ENCODE measurements around the gene CLNK. TPM values are rescaled to one million over a fixed set of nuclear protein-coding genes. Genes with fewer than 3 reads are reported as not detected.

Gene CLNK, protein sequence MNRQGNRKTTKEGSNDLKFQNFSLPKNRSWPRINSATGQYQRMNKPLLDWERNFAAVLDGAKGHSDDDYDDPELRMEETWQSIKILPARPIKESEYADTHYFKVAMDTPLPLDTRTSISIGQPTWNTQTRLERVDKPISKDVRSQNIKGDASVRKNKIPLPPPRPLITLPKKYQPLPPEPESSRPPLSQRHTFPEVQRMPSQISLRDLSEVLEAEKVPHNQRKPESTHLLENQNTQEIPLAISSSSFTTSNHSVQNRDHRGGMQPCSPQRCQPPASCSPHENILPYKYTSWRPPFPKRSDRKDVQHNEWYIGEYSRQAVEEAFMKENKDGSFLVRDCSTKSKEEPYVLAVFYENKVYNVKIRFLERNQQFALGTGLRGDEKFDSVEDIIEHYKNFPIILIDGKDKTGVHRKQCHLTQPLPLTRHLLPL
- under 1 TPM in 2 of 3 donors, not detected in 1; 0.11 TPM for total RNA-seq

DNA sequence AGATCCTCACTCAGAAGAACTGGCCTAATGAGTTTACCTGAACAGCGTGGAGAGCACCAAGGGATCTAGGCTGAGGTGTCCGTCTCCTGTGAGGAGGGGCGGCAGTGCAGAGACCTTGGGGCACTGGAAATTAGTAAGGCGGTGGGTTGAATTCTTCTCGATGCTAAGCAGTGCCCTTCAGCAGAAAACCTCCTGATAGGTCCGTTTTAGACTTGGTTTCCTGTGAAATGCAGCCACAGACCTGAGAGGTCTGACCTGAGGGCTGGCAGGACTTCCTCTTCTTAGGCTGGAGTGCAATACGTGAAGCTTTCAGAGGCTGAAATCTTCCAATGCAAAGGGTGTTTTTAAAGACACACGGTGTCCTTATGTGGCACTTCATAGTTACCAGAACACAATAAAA is at the start of gene CLNK:
Gene CLNK (minus strand): TSS at position 138 of the 400 bp plus-strand sequence. CDS start 16,899 bp downstream, outside the sequence.
- no peaks in the 10 kb centered on the region for H3K36me3 Mint-ChIP-seq (ENCODE audit: insufficient read depth)
- no peak within 1 kb of the TSS for H3K4me3 Mint-ChIP-seq
- DNase-seq (no peak), ATAC-seq (no peak)
- no peaks in the 10 kb centered on the region for H3K27me3 Mint-ChIP-seq (ENCODE audit: low read depth)
- no peaks in the 10 kb centered on the region for H3K9me3 Mint-ChIP-seq
- no peaks in the 10 kb centered on the region for H3K4me1 Mint-ChIP-seq (ENCODE audit: low read depth)

DNA sequence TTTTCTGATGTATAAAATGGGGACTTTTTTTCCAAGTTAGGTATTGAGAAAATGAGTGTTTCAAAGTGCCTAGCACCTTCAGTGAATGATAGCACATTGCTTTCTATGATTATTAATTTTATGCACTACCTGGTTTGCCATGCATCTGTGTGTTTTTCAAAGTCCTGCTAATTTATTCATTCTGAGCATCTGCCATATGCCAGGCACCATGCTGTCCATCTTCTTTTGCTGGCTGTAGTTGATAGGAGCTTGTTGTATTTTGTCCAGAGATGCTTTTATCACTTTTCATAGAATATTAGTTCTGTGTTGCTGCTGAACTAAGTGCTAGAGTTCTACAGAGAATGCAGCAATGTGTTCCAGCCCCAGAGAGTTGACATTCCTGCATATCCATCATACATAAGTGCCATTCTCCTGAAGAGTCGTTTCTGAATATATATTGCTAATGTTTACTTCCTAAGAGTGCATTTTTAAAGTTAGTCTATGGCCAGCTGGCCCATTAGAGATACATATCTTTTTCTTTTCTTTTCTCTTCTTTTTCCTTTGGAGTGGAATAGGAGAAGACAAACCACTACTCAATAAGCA is 49.0 kb upstream of the CLNK start:
- no peaks in the 10 kb centered on the region for H3K36me3 Mint-ChIP-seq (ENCODE audit: insufficient read depth)
- no peaks in the 10 kb centered on the region for H3K27me3 Mint-ChIP-seq (ENCODE audit: low read depth)
- peaks cover 9% of the 10 kb centered on the region for H3K4me1 Mint-ChIP-seq (ENCODE audit: low read depth)
- no peaks in the 10 kb centered on the region for H3K9me3 Mint-ChIP-seq
- no peak for ATAC-seq
- DNase-seq = no peak
- H3K4me3 Mint-ChIP-seq = no peak overlapping the region

GRCh38 chr4:10732914-10733415 is 48.4 kb upstream of the CLNK start:
- Mint-ChIP-seq H3K4me3 (no peak overlapping the region), H3K27me3 (ENCODE audit: low read depth) (no peaks in the 10 kb centered on the region), H3K36me3 (ENCODE audit: insufficient read depth) (no peaks in the 10 kb centered on the region), H3K4me1 (ENCODE audit: low read depth) (peaks cover 9% of the 10 kb centered on the region), H3K9me3 (no peaks in the 10 kb centered on the region)
- peak in 1 of 2 donors; percentile 13 for ATAC-seq
- no peak for DNase-seq

- peaks cover 9% of the 10 kb centered on the region for H3K4me1 Mint-ChIP-seq (ENCODE audit: low read depth)
- H3K36me3 Mint-ChIP-seq (ENCODE audit: insufficient read depth) = no peaks in the 10 kb centered on the region
- H3K4me3 Mint-ChIP-seq = no peak overlapping the region
- H3K9me3 Mint-ChIP-seq = no peaks in the 10 kb centered on the region
- DNase-seq = no peak
- peak; percentile 46 to 48 for ATAC-seq
- H3K27me3 Mint-ChIP-seq (ENCODE audit: low read depth) = no peaks in the 10 kb centered on the region
These were observed 47.8 kb upstream of the CLNK start for GRCh38 chr4:10732235-10732913.

DNA sequence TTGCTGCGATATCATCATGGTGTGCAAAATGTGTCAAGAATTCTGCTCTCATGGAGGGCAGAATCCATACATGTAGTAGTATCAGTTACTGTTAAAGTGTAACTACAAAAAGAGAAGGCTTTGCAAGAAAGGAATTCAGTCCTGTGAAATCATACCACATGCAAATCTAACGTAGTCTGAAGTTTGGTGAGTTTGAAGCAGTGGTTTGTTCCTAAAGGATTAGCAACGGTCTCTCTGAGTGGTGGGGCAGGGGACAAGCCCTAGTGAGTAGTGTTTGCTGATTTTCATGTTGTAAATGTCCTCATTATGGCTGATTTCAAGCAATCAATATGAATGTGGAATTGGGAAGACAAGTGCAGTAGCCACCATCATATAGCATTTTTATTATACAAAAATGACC is 47.1 kb upstream of the CLNK start:
- Mint-ChIP-seq H3K36me3 (ENCODE audit: insufficient read depth) (no peaks in the 10 kb centered on the region), H3K27me3 (ENCODE audit: low read depth) (no peaks in the 10 kb centered on the region), H3K4me3 (no peak overlapping the region), H3K4me1 (ENCODE audit: low read depth) (peaks cover 9% of the 10 kb centered on the region), H3K9me3 (no peaks in the 10 kb centered on the region)
- ATAC-seq (no peak), DNase-seq (no peak)

DNA sequence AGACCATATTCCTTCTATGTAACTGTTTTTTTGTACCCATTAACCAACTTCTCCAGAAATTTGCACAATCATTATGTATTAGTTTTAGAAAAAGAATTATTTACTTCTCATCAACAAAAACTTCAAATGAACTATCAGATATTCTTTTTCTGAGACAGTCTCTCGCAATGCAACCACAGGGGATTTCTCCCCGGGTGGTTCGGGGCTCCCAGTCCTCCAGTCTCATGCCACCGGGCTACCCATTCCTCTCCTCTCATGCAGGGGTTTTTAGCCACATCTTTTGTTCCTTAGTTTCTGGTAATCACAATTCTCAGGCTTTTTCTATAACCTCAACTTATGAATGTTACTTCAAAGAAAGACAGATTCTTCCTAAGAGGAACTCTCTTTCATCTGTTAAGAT is 46.6 kb upstream of the CLNK start:
- DNase-seq (no peak), ATAC-seq (no peak)
- H3K9me3 Mint-ChIP-seq = no peaks in the 10 kb centered on the region
- H3K36me3 Mint-ChIP-seq (ENCODE audit: insufficient read depth) = no peaks in the 10 kb centered on the region
- H3K4me3 Mint-ChIP-seq = no peak overlapping the region
- H3K4me1 Mint-ChIP-seq (ENCODE audit: low read depth) = peaks cover 9% of the 10 kb centered on the region
- no peaks in the 10 kb centered on the region for H3K27me3 Mint-ChIP-seq (ENCODE audit: low read depth)

GRCh38 chr4:10730590-10730989 is 46.0 kb upstream of the CLNK start:
- Mint-ChIP-seq H3K9me3 (no peaks in the 10 kb centered on the region), H3K4me3 (no peak overlapping the region), H3K36me3 (ENCODE audit: insufficient read depth) (no peaks in the 10 kb centered on the region), H3K27me3 (ENCODE audit: low read depth) (no peaks in the 10 kb centered on the region), H3K4me1 (ENCODE audit: low read depth) (peaks cover 9% of the 10 kb centered on the region)
- no peak for DNase-seq
- ATAC-seq = peak; percentile 40

GRCh38 chr4:10730019-10730418 is 45.5 kb upstream of the CLNK start:
- DNase-seq (no peak), ATAC-seq (peak; percentile 32 to 36)
- H3K36me3 Mint-ChIP-seq (ENCODE audit: insufficient read depth) = no peaks in the 10 kb centered on the region
- H3K9me3 Mint-ChIP-seq = no peaks in the 10 kb centered on the region
- no peaks in the 10 kb centered on the region for H3K27me3 Mint-ChIP-seq (ENCODE audit: low read depth)
- H3K4me3 Mint-ChIP-seq = no peak overlapping the region
- peaks cover 9% of the 10 kb centered on the region for H3K4me1 Mint-ChIP-seq (ENCODE audit: low read depth)

- H3K36me3 Mint-ChIP-seq (ENCODE audit: insufficient read depth) = no peaks in the 10 kb centered on the region
- H3K4me1 Mint-ChIP-seq (ENCODE audit: low read depth) = peaks cover 9% of the 10 kb centered on the region
- H3K9me3 Mint-ChIP-seq = no peaks in the 10 kb centered on the region
- no peak overlapping the region for H3K4me3 Mint-ChIP-seq
- no peak for DNase-seq
- no peak for ATAC-seq
- H3K27me3 Mint-ChIP-seq (ENCODE audit: low read depth) = no peaks in the 10 kb centered on the region
These were observed 44.8 kb upstream of the CLNK start for GRCh38 chr4:10729366-10729765.

GRCh38 chr4:10728016-10728415 is 43.4 kb upstream of the CLNK start:
- Mint-ChIP-seq H3K9me3 (no peaks in the 10 kb centered on the region), H3K4me3 (no peak overlapping the region), H3K36me3 (ENCODE audit: insufficient read depth) (no peaks in the 10 kb centered on the region), H3K4me1 (ENCODE audit: low read depth) (peaks cover 7% of the 10 kb centered on the region), H3K27me3 (ENCODE audit: low read depth) (no peaks in the 10 kb centered on the region)
- ATAC-seq (no peak), DNase-seq (no peak)

- Mint-ChIP-seq H3K4me3 (no peak overlapping the region), H3K36me3 (ENCODE audit: insufficient read depth) (no peaks in the 10 kb centered on the region), H3K4me1 (ENCODE audit: low read depth) (peaks cover 7% of the 10 kb centered on the region), H3K27me3 (ENCODE audit: low read depth) (no peaks in the 10 kb centered on the region), H3K9me3 (no peaks in the 10 kb centered on the region)
- no peak for ATAC-seq
- no peak for DNase-seq
These were observed 42.7 kb upstream of the CLNK start for GRCh38 chr4:10727140-10727880.

- Mint-ChIP-seq H3K36me3 (ENCODE audit: insufficient read depth) (no peaks in the 10 kb centered on the region), H3K4me1 (ENCODE audit: low read depth) (peaks cover 2% of the 10 kb centered on the region), H3K4me3 (no peak overlapping the region), H3K9me3 (no peaks in the 10 kb centered on the region), H3K27me3 (ENCODE audit: low read depth) (peaks cover 1% of the 10 kb centered on the region)
- DNase-seq (no peak), ATAC-seq (peak; percentile 58 to 62)
These were observed 38.4 kb upstream of the CLNK start for GRCh38 chr4:10722957-10723356.

DNA sequence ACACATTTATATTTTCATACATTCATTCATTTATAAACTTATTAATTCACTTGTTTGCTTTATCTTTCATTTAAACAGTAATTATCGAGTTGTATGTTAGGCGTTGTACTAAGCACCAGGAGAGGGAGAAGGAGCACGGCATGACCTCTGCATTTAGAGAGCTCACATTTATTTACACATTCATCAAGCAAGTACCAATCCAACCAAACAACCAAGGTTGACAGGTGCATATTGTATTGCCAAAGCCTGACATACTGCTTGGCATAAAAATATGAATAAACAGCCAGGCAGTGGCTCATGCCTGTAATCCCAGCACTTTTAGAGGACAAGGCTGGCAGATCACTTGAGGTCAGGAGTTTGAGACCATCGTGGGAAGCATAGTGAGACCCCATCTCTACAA is 37.0 kb upstream of the CLNK start:
- no peak for ATAC-seq
- no peak overlapping the region for H3K4me3 Mint-ChIP-seq

DNA sequence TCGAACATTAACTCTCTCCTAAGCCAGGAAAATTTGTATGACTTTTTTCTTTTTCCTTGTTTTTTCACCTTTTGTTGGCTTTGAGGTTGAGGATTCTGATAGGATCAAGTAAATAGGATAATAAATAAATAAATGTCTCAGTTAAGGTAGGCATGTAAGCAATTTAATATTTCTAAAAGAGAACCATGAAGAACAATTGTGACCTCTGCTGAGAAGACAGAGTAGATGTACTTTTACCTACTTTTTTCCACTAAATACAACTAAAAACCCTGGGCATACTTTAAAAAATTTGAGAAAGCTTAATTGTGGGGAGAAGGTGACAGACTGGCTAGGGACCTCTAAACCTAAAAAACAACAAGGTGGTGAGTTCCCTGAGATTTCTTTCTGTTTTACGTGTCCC is 31.6 kb upstream of the CLNK start:
- peaks cover 2% of the 10 kb centered on the region for H3K4me1 Mint-ChIP-seq (ENCODE audit: low read depth)
- DNase-seq = no peak

More for the DNA sequence above, 37.0 kb upstream of the CLNK start:
- peaks cover 2% of the 10 kb centered on the region for H3K4me1 Mint-ChIP-seq (ENCODE audit: low read depth)
- no peaks in the 10 kb centered on the region for H3K36me3 Mint-ChIP-seq (ENCODE audit: insufficient read depth)
- no peaks in the 10 kb centered on the region for H3K9me3 Mint-ChIP-seq
- peaks cover 1% of the 10 kb centered on the region for H3K27me3 Mint-ChIP-seq (ENCODE audit: low read depth)
- no peak for DNase-seq

More for the DNA sequence above, 31.6 kb upstream of the CLNK start:
- Mint-ChIP-seq H3K27me3 (ENCODE audit: low read depth) (peaks cover 1% of the 10 kb centered on the region), H3K4me3 (no peak overlapping the region), H3K36me3 (ENCODE audit: insufficient read depth) (no peaks in the 10 kb centered on the region), H3K9me3 (peaks cover 3% of the 10 kb centered on the region)
- no peak for ATAC-seq

Measured in activated T-cell treated with anti-CD3 and anti-CD28 coated beads, Interleukin-2, amount 50 U/mL, for 4 hours (primary cell).